Heart left ventricle (tissue), 16 donors: ENCODE measurements around the gene ANTKMT. TPM values are rescaled to one million over a fixed set of nuclear protein-coding genes. Genes with fewer than 3 reads are reported as not detected.
"Not testable (repeated sequence)": the region's sequence is repeated elsewhere in the genome, so short reads cannot be mapped to it uniquely, and the experiment has no call there.

ENCODE experiments used
- ATAC-seq, 4 donors: fragments of 200-7000 bp; cut with Tn5 transposase; one replicate each; pipeline ENCODE4 v1.9.1; 2020 to 2022; ENCODE audit warnings: moderate library complexity in 4 of 4, mild to moderate bottlenecking in 3 of 4, moderate number of reproducible peaks in 1 of 4
- DNase-seq, 5 donors: peaks; one replicate each; pipeline ENCODE4 v3.0.0-alpha.2; 2020
- H3K27ac ChIP-seq, 12 donors: fragments of 200-600 bp; sonication (generic) in 4 of 12; one replicate each; pipeline versions ENCODE4 v1.5.0 to v1.8.0; 2016 to 2022; ENCODE audit warnings: mild to moderate bottlenecking in 2 of 12
- H3K27me3 ChIP-seq, 9 donors: fragments of 200-600 bp; sonication (generic) in 2 of 9; one replicate each; pipeline versions ENCODE4 v1.5.1 to v1.8.0; 2016 to 2022; ENCODE audit warnings: mild to moderate bottlenecking in 3 of 9
- H3K36me3 ChIP-seq, 9 donors: fragments of 200-600 bp; sonication (generic) in 2 of 9; one replicate each; pipeline versions ENCODE4 v1.5.0 to v1.8.0; 2018 to 2022; ENCODE audit warnings: mild to moderate bottlenecking in 2 of 9
- H3K4me1 ChIP-seq, 12 donors: fragments of 200-600 bp; sonication (generic) in 4 of 12; one replicate each; pipeline versions ENCODE4 v1.5.0 to v1.8.0; 2016 to 2022; ENCODE audit warnings: mild to moderate bottlenecking in 3 of 12
- H3K4me3 ChIP-seq, 12 donors: fragments of 200-600 bp; sonication (generic) in 4 of 12; one replicate each; pipeline versions ENCODE4 v1.5.0 to v1.8.0; 2017 to 2022; ENCODE audit warnings: mild to moderate bottlenecking in 9 of 12, moderate library complexity in 4 of 12
- H3K9me3 ChIP-seq, 12 donors: fragments of 200-600 bp; sonication (generic) in 4 of 12; one replicate each; pipeline versions ENCODE4 v1.5.0 to v1.8.0; 2016 to 2022; ENCODE audit warnings: mild to moderate bottlenecking in 1 of 12
- POLR2A ChIP-seq, 2 donors: fragments of 450-650 bp; IDR thresholded peaks; one replicate each; pipeline ENCODE4 v1.6.1; 2017; ENCODE audit warnings: antibody characterized with exemption in 2 of 2, mild to moderate bottlenecking in 2 of 2, moderate library complexity in 2 of 2
- WGBS, 4 donors: extraction: QIAGEN DNeasy Blood & Tissue Kit in 2 of 4; methylation state at CpG; one replicate each; pipeline versions ENCODE4 v1.1.5 to v1.1.7; 2013 to 2018; 5-methylcytosine and 5-hydroxymethylcytosine counted together
- intact Hi-C, 10 donors: fragments of 100-400 bp; cut with DNase I; formaldehyde crosslinking; loops; one replicate each; pipeline versions ENCODE4 v1.11.1 to v1.14.2; 2022
- polyA plus RNA-seq, 2 donors: library from polyadenylated mRNA; stranded (reverse); fragments of 200-250 nt; gene quantifications; one replicate each; pipeline ENCODE4 v1.2.3, GENCODE V29; 2013
- total RNA-seq, 9 donors: library from RNA; depleted of rRNA in 2 of 9; stranded (reverse); fragments of >200 nt in 2 of 9; fragmentation: NEBNext Ultra II Directional in 3 of 9; extraction: Animal tissue kit (Norgen Biotek cat#: 25700) in 3 of 9; gene quantifications; one replicate each; pipeline versions ENCODE4 v1.1.0 to v1.2.4, GENCODE V29; 2016 to 2023
- TF ChIP-seq, protein P1 (sequence below), 12 donors: fragments of 200-600 bp; sonication (generic) in 4 of 12; IDR thresholded peaks; one replicate each; pipeline versions ENCODE4 v1.5.0 to v1.8.0; 2018 to 2022; ENCODE audit warnings: antibody characterized with exemption in 12 of 12, mild to moderate bottlenecking in 5 of 12
- donor health status: ischemic (EF 13 %, LVEDD 7.1; RV severe dilation, severe dysfunction).
- donor health status: healthy with polysubstance abuse.
- donor health status: DM: no; HTN: yes; CAD: no.
- donor health status: DM: no; HTN: no; CAD: no.
- donor health status: ischemic (EF 25% LVEDD 6.9; RV normal size, moderate dysfunction).
- donor health status: ischemic (EF 25% LVEDD 5.7; RV mildly dilated, moderate dysfunction).
- donor health status: healthy.
- donor health status: DM: yes; HTN: yes; CAD: no.
- donor health status: ischemic (EF 35%, LVEDD 5.7; RV mildly dilated, moderate dysfunction).
- donor health status: nonischemic (EF 11% LVEDD 7.7; RV severe dilation, severe dysfunction).
- donor health status: DM: yes; HTN: yes; CAD: no.
- donor health status: PGD.
- donor health status: ischemic (EF 29% LVEDD 5.4; RV normal size, mild dysfunction).
- donor health status: nonischemic (EF 23%, LVEDD 6.1; RV moderate dilation, normal function).

Gene ANTKMT
- total and polyA plus RNA-seq, 11 donors: 22.9 to 48.6 (median 36.0) TPM

DNA sequence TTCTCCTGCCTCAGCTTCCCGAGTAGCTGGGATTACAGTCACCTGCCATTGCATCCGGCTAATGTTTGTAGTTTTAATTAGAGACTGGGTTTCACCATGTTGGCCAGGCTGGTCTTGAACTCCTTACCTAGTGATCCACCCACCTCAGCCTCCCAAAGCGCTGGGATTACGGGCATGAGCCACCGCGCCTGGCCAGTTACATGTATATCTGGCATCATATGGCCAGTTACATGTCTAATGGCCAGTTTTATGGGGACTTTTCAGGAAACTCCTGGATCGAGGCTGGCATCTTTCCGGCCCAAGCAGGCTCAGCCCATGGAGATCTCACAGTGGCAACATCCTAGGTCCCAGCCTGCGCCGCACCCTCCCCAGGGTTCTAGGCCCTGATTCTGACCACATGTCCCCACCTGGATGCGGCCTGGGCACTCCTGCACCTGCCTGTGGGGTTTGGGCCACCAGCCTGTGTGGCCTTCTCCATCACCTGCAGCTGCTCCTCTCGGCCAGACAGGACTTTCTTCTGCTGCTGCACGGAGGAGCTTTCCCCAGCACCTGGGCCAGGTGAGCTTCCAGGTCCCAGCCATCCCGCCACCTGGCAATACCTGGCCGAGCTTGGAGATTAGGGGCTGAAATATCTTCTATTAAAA lies 21.2 kb downstream of the ANTKMT start:
- Histone ChIP-seq H3K9me3 (no peaks in the 10 kb centered on the region), H3K27me3 (peaks cover 0 to 27% (median 0%) of the 10 kb centered on the region in 9 donors), H3K36me3 (peaks cover 0 to 19% (median 10%) of the 10 kb centered on the region in 9 donors), H3K4me1 (peaks cover 4 to 18% (median 12%) of the 10 kb centered on the region in 12 donors), H3K27ac (no peak overlapping the region), H3K4me3 (no peak overlapping the region)
- TF ChIP-seq, protein P1, sequence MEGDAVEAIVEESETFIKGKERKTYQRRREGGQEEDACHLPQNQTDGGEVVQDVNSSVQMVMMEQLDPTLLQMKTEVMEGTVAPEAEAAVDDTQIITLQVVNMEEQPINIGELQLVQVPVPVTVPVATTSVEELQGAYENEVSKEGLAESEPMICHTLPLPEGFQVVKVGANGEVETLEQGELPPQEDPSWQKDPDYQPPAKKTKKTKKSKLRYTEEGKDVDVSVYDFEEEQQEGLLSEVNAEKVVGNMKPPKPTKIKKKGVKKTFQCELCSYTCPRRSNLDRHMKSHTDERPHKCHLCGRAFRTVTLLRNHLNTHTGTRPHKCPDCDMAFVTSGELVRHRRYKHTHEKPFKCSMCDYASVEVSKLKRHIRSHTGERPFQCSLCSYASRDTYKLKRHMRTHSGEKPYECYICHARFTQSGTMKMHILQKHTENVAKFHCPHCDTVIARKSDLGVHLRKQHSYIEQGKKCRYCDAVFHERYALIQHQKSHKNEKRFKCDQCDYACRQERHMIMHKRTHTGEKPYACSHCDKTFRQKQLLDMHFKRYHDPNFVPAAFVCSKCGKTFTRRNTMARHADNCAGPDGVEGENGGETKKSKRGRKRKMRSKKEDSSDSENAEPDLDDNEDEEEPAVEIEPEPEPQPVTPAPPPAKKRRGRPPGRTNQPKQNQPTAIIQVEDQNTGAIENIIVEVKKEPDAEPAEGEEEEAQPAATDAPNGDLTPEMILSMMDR (IDR thresholded peaks at IDR 0.05): no peak
- TF ChIP-seq POLR2A (IDR thresholded peaks at IDR 0.05): no peak
- intact Hi-C loops: loop anchor here in 4 of 10 donors (1.0 to 2.0 kb wide), 3 partner anchors 28 to 31 kb away; no protein-coding TSS in a partner anchor
- DNase-seq: peak in 2 of 5 donors; percentile 3 to 20
- WGBS, 4 donors: 86 to 90% (median 89%) methylated on average over 15 of the region's 15 CpGs
- ATAC-seq: no peak

GRCh38 chr16:742894-743293 lies 21.9 kb downstream of the ANTKMT start:
- H3K27me3 ChIP-seq: peaks cover 0 to 27% (median 0%) of the 10 kb centered on the region in 9 donors
- intact Hi-C loops, H3K4me3 ChIP-seq, H3K27ac ChIP-seq, H3K9me3 ChIP-seq, DNase-seq, ATAC-seq: not testable (repeated sequence)
- peaks cover 0 to 11% (median 2%) of the 10 kb centered on the region in 9 donors for H3K36me3 ChIP-seq
- WGBS, 4 donors: 74 to 81% (median 75%) methylated on average over 14 of the region's 14 CpGs
- H3K4me1 ChIP-seq: peaks cover 4 to 18% (median 12%) of the 10 kb centered on the region in 12 donors

DNA sequence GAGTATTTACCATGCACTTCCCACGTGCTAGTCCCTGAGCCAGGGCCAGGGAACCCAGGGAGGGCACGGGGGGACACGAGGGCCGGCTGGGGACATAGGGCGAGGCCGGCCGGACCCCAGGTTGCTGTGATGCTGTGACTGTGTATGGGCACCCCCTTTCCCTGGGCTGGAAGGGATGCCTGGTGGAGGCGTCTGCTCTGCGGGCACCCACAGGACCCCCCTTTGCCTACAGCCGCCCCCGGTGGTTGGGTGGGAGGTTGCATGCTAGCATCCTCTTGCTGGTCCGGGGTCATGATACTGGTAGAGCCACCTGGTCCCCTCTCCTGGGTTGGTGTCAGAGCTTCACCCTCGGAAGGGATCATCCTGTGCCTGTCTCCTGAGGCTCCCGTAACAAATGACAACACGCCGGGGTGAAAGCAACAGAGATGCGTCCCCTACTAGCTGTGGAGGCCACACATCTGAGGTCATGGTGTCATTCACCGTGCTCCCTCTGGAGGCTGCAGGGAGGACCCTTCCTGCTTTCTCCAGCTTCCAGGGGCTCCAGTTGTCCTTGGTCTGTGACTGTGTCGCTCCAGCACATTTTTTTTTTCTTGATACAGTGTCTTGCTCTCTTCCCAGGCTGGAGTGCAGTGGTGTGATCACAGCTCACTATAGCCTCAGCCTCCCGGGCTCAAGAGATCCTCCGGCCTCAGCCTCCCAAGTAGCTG lies 23.0 kb downstream of the ANTKMT start:
- no peak for TF ChIP-seq POLR2A (IDR thresholded peaks at IDR 0.05)
- TF ChIP-seq, protein P1 (IDR thresholded peaks at IDR 0.05): no peak
- intact Hi-C loops: no loop called here
- H3K36me3 ChIP-seq: peaks cover 0 to 4% (median 0%) of the 10 kb centered on the region in 9 donors
- DNase-seq (no peak), ATAC-seq (no peak)
- peaks cover 0 to 27% (median 0%) of the 10 kb centered on the region in 9 donors for H3K27me3 ChIP-seq
- no peak overlapping the region for H3K4me3 ChIP-seq
- no peak overlapping the region for H3K27ac ChIP-seq
- WGBS, 4 donors: 72 to 83% (median 77%) methylated on average over 12 to 21 of the region's 21 CpGs
- H3K4me1 ChIP-seq: peaks cover 4 to 18% (median 12%) of the 10 kb centered on the region in 12 donors
- H3K9me3 ChIP-seq: no peaks in the 10 kb centered on the region

- H3K27me3 ChIP-seq: peaks cover 0 to 27% (median 0%) of the 10 kb centered on the region in 9 donors
- ATAC-seq: no peak
- H3K36me3 ChIP-seq: no peaks in the 10 kb centered on the region
- H3K4me3 ChIP-seq: no peak overlapping the region
- DNase-seq: no peak
- H3K9me3 ChIP-seq: no peaks in the 10 kb centered on the region
- WGBS, 4 donors: 3 to 5% (median 5%) methylated on average over 12 to 14 of the region's 14 CpGs
- TF ChIP-seq POLR2A (IDR thresholded peaks at IDR 0.05): no peak
- TF ChIP-seq, protein P1 (IDR thresholded peaks at IDR 0.05): peak in 4 of 12 donors; percentile 5 to 30 (median 14)
- no peak overlapping the region for H3K27ac ChIP-seq
- peaks cover 0 to 5% (median 4%) of the 10 kb centered on the region in 12 donors for H3K4me1 ChIP-seq
- intact Hi-C loops: loop anchor here in 1 of 10 donors (5.0 kb wide), 1 partner anchor 33 kb away; no protein-coding TSS in a partner anchor
These were observed 24.8 kb downstream of the ANTKMT start for GRCh38 chr16:745739-746138.
